Immature natural killer cell (primary cell): ENCODE measurements around the gene HEATR3. TPM values are rescaled to one million over a fixed set of nuclear protein-coding genes. Genes with fewer than 3 reads are reported as not detected.

Source experiments
- DNase-seq, 3 donors: peaks; one replicate each; pipeline ENCODE4 v3.0.0; 2022; ENCODE audit warnings: mixed read lengths in 1 of 3
- H3K27ac Mint-ChIP-seq, 6 donors: one replicate each; pipeline ENCODE4 v1.8.0; 2020; ENCODE audit warnings: mixed read lengths in 6 of 6, mild to moderate bottlenecking in 5 of 6, inconsistent platforms in 4 of 6, moderate library complexity in 3 of 6
- H3K27me3 Mint-ChIP-seq, 3 donors: one replicate each; pipeline ENCODE4 v1.8.0; 2020 to 2021; ENCODE audit warnings: low read depth in 3 of 3, mild to moderate bottlenecking in 3 of 3, mixed read lengths in 3 of 3, moderate library complexity in 3 of 3, inconsistent platforms in 1 of 3
- H3K36me3 Mint-ChIP-seq, 3 donors: one replicate each; pipeline ENCODE4 v1.8.0; 2020; ENCODE audit warnings: mixed read lengths in 3 of 3, inconsistent platforms in 2 of 3, mild to moderate bottlenecking in 2 of 3
- H3K4me1 Mint-ChIP-seq, 2 donors: one replicate each; pipeline ENCODE4 v1.8.0; 2020; ENCODE audit warnings: inconsistent platforms in 2 of 2, mild to moderate bottlenecking in 2 of 2, mixed read lengths in 2 of 2, moderate library complexity in 1 of 2
- H3K4me3 Mint-ChIP-seq, 5 donors: one replicate each; pipeline ENCODE4 v1.8.0; 2020; ENCODE audit warnings: mild to moderate bottlenecking in 5 of 5, mixed read lengths in 5 of 5, inconsistent platforms in 3 of 5, moderate library complexity in 3 of 5
- H3K9me3 Mint-ChIP-seq, 6 donors: one replicate each; pipeline ENCODE4 v1.8.0; 2020; ENCODE audit warnings: mild to moderate bottlenecking in 6 of 6, mixed read lengths in 6 of 6, inconsistent platforms in 4 of 6, moderate library complexity in 3 of 6
- polyA plus RNA-seq, 3 donors: library from polyadenylated mRNA; unstranded; fragments of 300-500 nt; fragmentation: Illumina TruSeq; gene quantifications; one replicate each; pipeline ENCODE4 v1.2.3, GENCODE V29; 2021

Gene HEATR3
- polyA plus RNA-seq, 3 donors from 2014 or later, result 3.2 to 8.5 (median 3.8) TPM

GRCh38 chr16:50066482-50067289 lies 916 bp downstream of the HEATR3 start:
- DNase-seq, result no peak
- Mint-ChIP-seq H3K36me3 (peaks cover 13 to 17% (median 16%) of the 10 kb centered on the region in 3 donors), H3K9me3 (peaks cover 0 to 3% (median 0%) of the 10 kb centered on the region in 6 donors), H3K27me3 (peaks cover 4 to 12% (median 10%) of the 10 kb centered on the region in 3 donors), H3K27ac (peak overlapping the region; percentile 72 to 95 (median 92)), H3K4me1 (peaks cover 30 to 44% of the 10 kb centered on the region in 2 donors), H3K4me3 (peak overlapping the region; percentile 88 to 95 (median 92))

GRCh38 chr16:50067290-50067853 lies 1.6 kb downstream of the HEATR3 start:
- H3K4me1 Mint-ChIP-seq, result peaks cover 30 to 44% of the 10 kb centered on the region in 2 donors
- H3K36me3 Mint-ChIP-seq, result peaks cover 13 to 18% (median 17%) of the 10 kb centered on the region in 3 donors
- H3K4me3 Mint-ChIP-seq, result peak overlapping the region; percentile 88 to 95 (median 92)
- DNase-seq, result peak in 2 of 3 donors; percentile 21 to 23
- peaks cover 4 to 12% (median 10%) of the 10 kb centered on the region in 3 donors for H3K27me3 Mint-ChIP-seq
- H3K9me3 Mint-ChIP-seq, result peaks cover 0 to 3% (median 0%) of the 10 kb centered on the region in 6 donors
- peak overlapping the region; percentile 72 to 96 (median 82) for H3K27ac Mint-ChIP-seq

- DNase-seq, result no peak
- Mint-ChIP-seq H3K27me3 (peaks cover 4 to 12% (median 10%) of the 10 kb centered on the region in 3 donors), H3K4me1 (peaks cover 30 to 48% of the 10 kb centered on the region in 2 donors), H3K9me3 (peaks cover 0 to 3% (median 0%) of the 10 kb centered on the region in 6 donors), H3K36me3 (peaks cover 13 to 22% (median 17%) of the 10 kb centered on the region in 3 donors), H3K4me3 (peak overlapping the region in 4 of 5 donors; percentile 20 to 92 (median 56)), H3K27ac (peak overlapping the region in 4 of 6 donors; percentile 2 to 72 (median 19))
Observed at GRCh38 chr16:50068550-50068949, 2.8 kb downstream of the HEATR3 start.

GRCh38 chr16:50069060-50069459 lies 3.3 kb downstream of the HEATR3 start:
- Mint-ChIP-seq H3K9me3 (peaks cover 0 to 3% (median 0%) of the 10 kb centered on the region in 6 donors), H3K36me3 (peaks cover 13 to 22% (median 17%) of the 10 kb centered on the region in 3 donors), H3K27ac (no peak overlapping the region), H3K4me1 (peaks cover 30 to 50% of the 10 kb centered on the region in 2 donors), H3K4me3 (peak overlapping the region in 1 of 5 donors; percentile 26), H3K27me3 (peaks cover 4 to 12% (median 10%) of the 10 kb centered on the region in 3 donors)
- no peak for DNase-seq

GRCh38 chr16:50071075-50071671 lies 5.4 kb downstream of the HEATR3 start:
- peaks cover 0 to 6% (median 4%) of the 10 kb centered on the region in 3 donors for H3K27me3 Mint-ChIP-seq
- H3K4me1 Mint-ChIP-seq, result peaks cover 24 to 44% of the 10 kb centered on the region in 2 donors
- peaks cover 17 to 25% (median 22%) of the 10 kb centered on the region in 3 donors for H3K36me3 Mint-ChIP-seq
- no peak overlapping the region for H3K4me3 Mint-ChIP-seq
- DNase-seq, result no peak
- H3K9me3 Mint-ChIP-seq, result no peaks in the 10 kb centered on the region
- no peak overlapping the region for H3K27ac Mint-ChIP-seq

GRCh38 chr16:50072730-50073129 lies 7.0 kb downstream of the HEATR3 start:
- Mint-ChIP-seq H3K4me1 (peaks cover 11 to 31% of the 10 kb centered on the region in 2 donors), H3K4me3 (no peak overlapping the region), H3K9me3 (no peaks in the 10 kb centered on the region), H3K27ac (no peak overlapping the region), H3K36me3 (peaks cover 20 to 28% (median 26%) of the 10 kb centered on the region in 3 donors), H3K27me3 (peaks cover 0 to 2% (median 0%) of the 10 kb centered on the region in 3 donors)
- no peak for DNase-seq

- no peak overlapping the region for H3K27ac Mint-ChIP-seq
- H3K4me3 Mint-ChIP-seq, result no peak overlapping the region
- no peaks in the 10 kb centered on the region for H3K9me3 Mint-ChIP-seq
- peaks cover 0 to 2% (median 0%) of the 10 kb centered on the region in 3 donors for H3K27me3 Mint-ChIP-seq
- no peak for DNase-seq
- peaks cover 0 to 12% of the 10 kb centered on the region in 2 donors for H3K4me1 Mint-ChIP-seq
- peaks cover 15 to 55% (median 32%) of the 10 kb centered on the region in 3 donors for H3K36me3 Mint-ChIP-seq
Observed at GRCh38 chr16:50079397-50080140, 13.8 kb downstream of the HEATR3 start.

- H3K36me3 Mint-ChIP-seq, result peaks cover 24 to 66% (median 41%) of the 10 kb centered on the region in 3 donors
- H3K4me1 Mint-ChIP-seq, result peaks cover 0 to 5% of the 10 kb centered on the region in 2 donors
- H3K4me3 Mint-ChIP-seq, result no peak overlapping the region
- H3K27me3 Mint-ChIP-seq, result peaks cover 0 to 1% (median 0%) of the 10 kb centered on the region in 3 donors
- DNase-seq, result no peak
- H3K9me3 Mint-ChIP-seq, result no peaks in the 10 kb centered on the region
- no peak overlapping the region for H3K27ac Mint-ChIP-seq
Observed at GRCh38 chr16:50081428-50082018, 15.8 kb downstream of the HEATR3 start.

GRCh38 chr16:50083996-50084395 lies 18.2 kb downstream of the HEATR3 start:
- no peak for DNase-seq
- Mint-ChIP-seq H3K36me3 (peaks cover 29 to 64% (median 37%) of the 10 kb centered on the region in 3 donors), H3K9me3 (no peaks in the 10 kb centered on the region), H3K27ac (no peak overlapping the region), H3K4me1 (peaks cover 0 to 5% of the 10 kb centered on the region in 2 donors), H3K4me3 (no peak overlapping the region), H3K27me3 (no peaks in the 10 kb centered on the region)

- no peak overlapping the region for H3K4me3 Mint-ChIP-seq
- H3K27ac Mint-ChIP-seq, result no peak overlapping the region
- no peak for DNase-seq
- no peaks in the 10 kb centered on the region for H3K9me3 Mint-ChIP-seq
- no peaks in the 10 kb centered on the region for H3K27me3 Mint-ChIP-seq
- peaks cover 0 to 5% of the 10 kb centered on the region in 2 donors for H3K4me1 Mint-ChIP-seq
- H3K36me3 Mint-ChIP-seq, result peaks cover 25 to 59% (median 32%) of the 10 kb centered on the region in 3 donors
Observed at GRCh38 chr16:50086176-50086575, 20.4 kb downstream of the HEATR3 start.

GRCh38 chr16:50088302-50088701 lies 22.5 kb downstream of the HEATR3 start:
- H3K27me3 Mint-ChIP-seq, result no peaks in the 10 kb centered on the region
- DNase-seq, result no peak
- H3K4me3 Mint-ChIP-seq, result no peak overlapping the region
- H3K36me3 Mint-ChIP-seq, result peaks cover 25 to 55% (median 37%) of the 10 kb centered on the region in 3 donors
- H3K27ac Mint-ChIP-seq, result no peak overlapping the region
- H3K9me3 Mint-ChIP-seq, result no peaks in the 10 kb centered on the region
- H3K4me1 Mint-ChIP-seq, result no peaks in the 10 kb centered on the region

- Mint-ChIP-seq H3K9me3 (no peaks in the 10 kb centered on the region), H3K27ac (peak overlapping the region in 2 of 6 donors; percentile 40 to 80), H3K4me3 (no peak overlapping the region), H3K36me3 (peaks cover 8 to 27% (median 14%) of the 10 kb centered on the region in 3 donors), H3K4me1 (no peaks in the 10 kb centered on the region), H3K27me3 (no peaks in the 10 kb centered on the region)
- DNase-seq, result no peak
Observed at GRCh38 chr16:50092891-50093290, 27.1 kb downstream of the HEATR3 start.
